RWPE2 (cell line): ENCODE measurements around the gene UPF3A.
A peak's percentile ranks its signal among the peaks of the same experiment; 100 is the strongest.

Source experiments
- ATAC-seq: fragments of 200-7000 bp; cut with Tn5 transposase; 3 replicates; pipeline ENCODE4 v1.9.1; 2021; ENCODE audit warnings: low read depth
- DNase-seq: peaks from one replicate; pipeline ENCODE4 v3.0.0-alpha.2; 2020; ENCODE audit warnings: low spot score
- H3K27ac ChIP-seq: fragments of 450-650 bp; 2 replicates; pipeline ENCODE4 v1.5.1; 2017; ENCODE audit warnings: mild to moderate bottlenecking; ENCODE audit not compliant: poor library complexity, severe bottlenecking
- H3K27me3 ChIP-seq: fragments of 250-450 bp; sonication (Bioruptor Pico); 2 replicates; pipeline ENCODE4 v1.5.1; 2021; ENCODE audit warnings: mild to moderate bottlenecking, moderate library complexity; ENCODE audit not compliant: insufficient read depth, poor library complexity, severe bottlenecking
- H3K36me3 ChIP-seq: fragments of 250-450 bp; sonication (Bioruptor Pico); 2 replicates; pipeline ENCODE4 v1.5.1; 2020; ENCODE audit warnings: low read depth, mild to moderate bottlenecking, moderate library complexity
- H3K4me1 ChIP-seq: fragments of 250-450 bp; sonication (Bioruptor Pico); 2 replicates; pipeline ENCODE4 v1.5.1; 2021; ENCODE audit warnings: mild to moderate bottlenecking, moderate library complexity; ENCODE audit not compliant: insufficient read depth, poor library complexity, severe bottlenecking
- H3K4me3 ChIP-seq: fragments of 250-450 bp; sonication (Bioruptor Pico); 2 replicates; pipeline ENCODE4 v1.5.1; 2021; ENCODE audit warnings: mild to moderate bottlenecking, moderate library complexity; ENCODE audit not compliant: severe bottlenecking
- H3K9me3 ChIP-seq: fragments of 250-450 bp; sonication (Bioruptor Pico); 2 replicates; pipeline ENCODE4 v1.5.1; 2021; ENCODE audit warnings: mild to moderate bottlenecking, moderate library complexity; ENCODE audit not compliant: severe bottlenecking
- TF ChIP-seq, protein P1 (sequence below): fragments of 450-650 bp; IDR thresholded peaks from one replicate; pipeline ENCODE4 v1.5.1; 2017; ENCODE audit warnings: mild to moderate bottlenecking, moderate library complexity; ENCODE audit not compliant: poor library complexity, severe bottlenecking

Gene UPF3A

DNA sequence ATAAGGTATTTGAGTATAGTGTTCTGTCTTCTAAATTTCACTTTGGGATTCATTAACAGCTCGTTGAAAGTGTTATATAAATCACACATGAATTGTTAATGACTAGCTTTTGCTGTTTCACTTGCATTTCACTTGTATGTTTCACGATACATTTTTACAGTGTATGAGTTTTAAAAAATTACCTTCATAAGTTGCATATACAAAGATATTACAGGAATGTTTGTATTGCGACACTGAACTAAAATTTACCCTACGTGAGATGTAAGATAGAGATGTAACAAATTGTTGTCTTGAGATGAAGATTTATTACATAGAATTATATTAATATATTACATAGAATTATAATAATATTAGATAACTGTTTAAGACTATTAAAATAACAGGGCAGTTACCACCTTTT is 45.2 kb upstream of the UPF3A start:
- TF ChIP-seq, protein P1, sequence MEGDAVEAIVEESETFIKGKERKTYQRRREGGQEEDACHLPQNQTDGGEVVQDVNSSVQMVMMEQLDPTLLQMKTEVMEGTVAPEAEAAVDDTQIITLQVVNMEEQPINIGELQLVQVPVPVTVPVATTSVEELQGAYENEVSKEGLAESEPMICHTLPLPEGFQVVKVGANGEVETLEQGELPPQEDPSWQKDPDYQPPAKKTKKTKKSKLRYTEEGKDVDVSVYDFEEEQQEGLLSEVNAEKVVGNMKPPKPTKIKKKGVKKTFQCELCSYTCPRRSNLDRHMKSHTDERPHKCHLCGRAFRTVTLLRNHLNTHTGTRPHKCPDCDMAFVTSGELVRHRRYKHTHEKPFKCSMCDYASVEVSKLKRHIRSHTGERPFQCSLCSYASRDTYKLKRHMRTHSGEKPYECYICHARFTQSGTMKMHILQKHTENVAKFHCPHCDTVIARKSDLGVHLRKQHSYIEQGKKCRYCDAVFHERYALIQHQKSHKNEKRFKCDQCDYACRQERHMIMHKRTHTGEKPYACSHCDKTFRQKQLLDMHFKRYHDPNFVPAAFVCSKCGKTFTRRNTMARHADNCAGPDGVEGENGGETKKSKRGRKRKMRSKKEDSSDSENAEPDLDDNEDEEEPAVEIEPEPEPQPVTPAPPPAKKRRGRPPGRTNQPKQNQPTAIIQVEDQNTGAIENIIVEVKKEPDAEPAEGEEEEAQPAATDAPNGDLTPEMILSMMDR = no peak
- Histone ChIP-seq H3K9me3 (no peaks in the 10 kb centered on the region), H3K27me3 (no peaks in the 10 kb centered on the region), H3K4me3 (peak overlapping the region; percentile 83), H3K36me3 (peaks cover 46% of the 10 kb centered on the region), H3K4me1 (peaks cover 10% of the 10 kb centered on the region), H3K27ac (no peak overlapping the region)
- DNase-seq (no peak), ATAC-seq (no peak)

DNA sequence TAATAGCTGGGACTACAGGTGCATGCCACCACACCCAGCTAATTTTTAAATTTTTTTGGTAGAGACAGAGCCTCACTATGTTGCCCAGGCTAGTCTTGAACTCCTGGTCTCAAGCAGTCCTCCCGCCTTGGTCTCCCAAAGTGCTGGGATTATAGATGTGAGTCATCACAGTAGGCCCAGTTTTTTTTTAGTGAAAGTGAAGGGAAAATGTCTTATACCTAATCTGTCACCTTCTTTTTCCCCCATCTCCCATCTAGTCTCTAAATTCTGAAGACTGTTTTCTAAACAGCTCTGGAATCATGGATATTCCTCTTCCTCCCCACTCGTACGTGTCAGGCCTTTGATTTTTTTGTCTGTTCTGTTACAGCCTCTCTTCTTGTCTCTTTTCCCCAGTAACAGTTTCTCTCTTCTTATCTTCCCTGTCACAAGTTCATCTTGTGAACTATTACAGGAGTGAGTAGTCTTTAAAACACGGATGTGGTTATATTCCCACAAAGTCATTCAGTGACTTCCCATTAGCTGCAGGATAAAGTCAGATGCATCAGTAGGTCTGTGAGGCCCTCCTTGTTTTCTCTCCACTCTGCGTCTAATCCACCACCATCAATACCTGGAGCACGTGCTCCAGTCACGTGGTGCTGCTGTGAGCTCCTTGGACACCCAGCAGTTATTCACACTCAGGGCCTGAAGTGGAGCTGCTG is 43.8 kb upstream of the UPF3A start:
- no peaks in the 10 kb centered on the region for H3K9me3 ChIP-seq
- no peak for DNase-seq
- TF ChIP-seq, protein P1 = no peak

DNA sequence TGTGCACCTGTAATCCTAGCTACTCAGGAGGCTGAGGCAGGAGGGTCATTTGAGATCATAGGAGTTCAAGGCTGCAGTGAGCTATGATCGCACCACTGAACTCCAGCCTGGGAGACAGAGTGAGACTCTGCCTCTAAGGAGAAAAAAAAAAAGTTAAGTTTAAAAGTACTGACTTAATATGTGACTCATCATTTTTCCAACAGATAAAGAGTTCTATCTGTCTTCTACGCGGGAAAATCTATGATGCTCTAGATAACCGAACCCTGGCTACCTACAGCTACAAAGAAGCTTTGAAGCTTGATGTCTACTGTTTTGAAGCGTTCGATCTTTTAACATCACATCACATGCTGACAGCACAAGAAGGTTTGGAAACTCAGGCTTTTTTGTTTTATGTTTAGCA is 39.5 kb upstream of the UPF3A start:
- no peaks in the 10 kb centered on the region for H3K4me1 ChIP-seq
- no peaks in the 10 kb centered on the region for H3K27me3 ChIP-seq
- H3K36me3 ChIP-seq = peaks cover 94% of the 10 kb centered on the region
- ATAC-seq (no peak), DNase-seq (no peak)
- no peaks in the 10 kb centered on the region for H3K9me3 ChIP-seq
- H3K4me3 ChIP-seq = no peak overlapping the region
- no peak overlapping the region for H3K27ac ChIP-seq
- TF ChIP-seq, protein P1 = no peak

More for the DNA sequence above, 43.8 kb upstream of the UPF3A start:
- ATAC-seq = no peak
- Histone ChIP-seq H3K27me3 (no peaks in the 10 kb centered on the region), H3K27ac (no peak overlapping the region), H3K4me1 (peaks cover 10% of the 10 kb centered on the region), H3K4me3 (no peak overlapping the region), H3K36me3 (peaks cover 60% of the 10 kb centered on the region)

DNA sequence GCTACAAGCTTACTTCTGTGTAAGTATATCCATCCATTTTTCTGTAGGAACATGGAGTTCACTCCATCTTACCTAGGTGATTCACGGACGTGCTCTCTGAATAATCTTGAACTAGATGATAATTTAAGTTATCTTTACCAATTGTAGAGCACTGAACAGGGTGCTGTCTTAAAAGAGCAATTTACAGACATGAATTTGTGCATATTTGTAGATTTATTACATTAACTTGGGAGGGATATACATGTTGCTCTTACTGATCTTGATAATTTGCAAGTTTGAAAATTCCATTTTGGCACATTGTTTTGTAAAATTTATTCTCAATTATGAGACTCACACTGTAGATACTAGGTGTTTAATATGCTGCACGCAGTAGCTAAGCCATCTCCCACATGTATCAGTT is 37.4 kb upstream of the UPF3A start:
- no peak for DNase-seq
- no peak overlapping the region for H3K27ac ChIP-seq
- TF ChIP-seq, protein P1 = no peak
- no peaks in the 10 kb centered on the region for H3K4me1 ChIP-seq
- H3K4me3 ChIP-seq = no peak overlapping the region
- no peak for ATAC-seq
- no peaks in the 10 kb centered on the region for H3K27me3 ChIP-seq
- peaks cover 100% of the 10 kb centered on the region for H3K36me3 ChIP-seq
- no peaks in the 10 kb centered on the region for H3K9me3 ChIP-seq

DNA sequence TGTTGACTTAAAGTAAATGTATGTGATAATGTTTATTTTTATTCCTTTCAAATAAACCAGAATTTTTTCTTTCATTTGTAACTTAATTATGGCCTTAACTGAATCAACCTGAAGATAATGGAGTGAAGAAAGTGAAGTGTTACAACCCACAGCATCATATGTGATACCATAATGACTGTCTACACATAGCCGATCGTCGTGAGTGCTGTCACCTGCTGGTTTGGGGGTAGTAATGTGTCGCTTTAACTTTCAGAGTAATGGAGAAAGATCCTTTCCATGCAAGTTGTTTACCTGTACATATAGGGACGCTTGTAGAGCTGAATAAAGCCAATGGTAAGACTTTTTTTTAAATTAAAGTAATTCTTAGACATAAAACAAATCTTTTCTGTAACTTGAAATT is 36.8 kb upstream of the UPF3A start:
- DNase-seq = no peak
- ATAC-seq = no peak
- TF ChIP-seq, protein P1 = no peak
- no peaks in the 10 kb centered on the region for H3K9me3 ChIP-seq
- H3K4me3 ChIP-seq = no peak overlapping the region
- H3K36me3 ChIP-seq = peaks cover 100% of the 10 kb centered on the region
- H3K27ac ChIP-seq = no peak overlapping the region
- no peaks in the 10 kb centered on the region for H3K27me3 ChIP-seq
- no peaks in the 10 kb centered on the region for H3K4me1 ChIP-seq
